K562 (cell line): Measurements from ENCODE around the gene LRRC10.

Experiments used
- CBX5 ChIP-seq: IDR thresholded peaks from 2 replicates; pipeline ENCODE4 v1.6.1; 2014; ENCODE audit warnings: low read depth, borderline replicate concordance
- CTCF ChIP-seq, 3 experiments: IDR thresholded peaks in 2 of 3; conservative IDR thresholded peaks in 1 of 3; 2 replicates each; pipeline ENCODE4 v1.5.1; 2011 to 2012; ENCODE audit warnings: low read length in 3 of 3, mild to moderate bottlenecking in 3 of 3, control low read depth in 2 of 3, improper control_type of control experiment in 1 of 3, inconsistent platforms in 1 of 3, low read depth in 1 of 3, mixed read lengths in 1 of 3, moderate library complexity in 1 of 3; ENCODE audit not compliant: insufficient read depth in 2 of 3
- EZH2 ChIP-seq: IDR thresholded peaks from 2 replicates; pipeline ENCODE4 v1.6.1; 2012; ENCODE audit warnings: low read depth, mild to moderate bottlenecking, inconsistent platforms, low read length, borderline replicate concordance
- HOXB6 ChIP-seq: fragments of 250-450 bp; sonication (Bioruptor Pico); IDR thresholded peaks from 2 replicates; pipeline ENCODE4 v1.5.1; 2022; ENCODE audit warnings: mild to moderate bottlenecking, borderline replicate concordance
- POLR2AphosphoS5 ChIP-seq: IDR thresholded peaks from 2 replicates; pipeline ENCODE4 v1.6.1; 2011; ENCODE audit warnings: mild to moderate bottlenecking, low read depth, low read length, moderate library complexity; ENCODE audit not compliant: control insufficient read depth, insufficient read depth
- ZNF174 ChIP-seq: fragments of 250-450 bp; sonication (Bioruptor Pico); IDR thresholded peaks from 2 replicates; pipeline ENCODE4 v1.4.0; 2020; ENCODE audit warnings: mild to moderate bottlenecking
- ZNF23 ChIP-seq: fragments of 250-450 bp; sonication (Bioruptor Pico); IDR thresholded peaks from 2 replicates; pipeline ENCODE4 v1.4.0; 2020; ENCODE audit warnings: mild to moderate bottlenecking

- no peak for TF ChIP-seq ZNF23 (CRISPR knock-in tag)
- no peak for TF ChIP-seq HOXB6 (CRISPR knock-in tag)
- no peak for TF ChIP-seq EZH2
- TF ChIP-seq ZNF174 (CRISPR knock-in tag), result no peak
- no peak for TF ChIP-seq POLR2AphosphoS5
- TF ChIP-seq CBX5, result no peak
- TF ChIP-seq CTCF (IDR thresholded peaks at IDR 0.05 in 2 of 3, conservative IDR thresholded peaks at IDR 0.05 in 1 of 3; ENCODE audit: insufficient read depth in 2 of 3, low read depth in 1 of 3, low read length in 3 of 3), result no peak
These were observed 43.0 kb upstream of the LRRC10 start for GRCh38 chr12:69653703-69654102.
